ENCODE data around the gene SEMA3B.
"Not testable (repeated sequence)": the region's sequence is repeated elsewhere in the genome, so short reads cannot be mapped to it uniquely, and the experiment has no call there.

SEMA3B gene

DNA sequence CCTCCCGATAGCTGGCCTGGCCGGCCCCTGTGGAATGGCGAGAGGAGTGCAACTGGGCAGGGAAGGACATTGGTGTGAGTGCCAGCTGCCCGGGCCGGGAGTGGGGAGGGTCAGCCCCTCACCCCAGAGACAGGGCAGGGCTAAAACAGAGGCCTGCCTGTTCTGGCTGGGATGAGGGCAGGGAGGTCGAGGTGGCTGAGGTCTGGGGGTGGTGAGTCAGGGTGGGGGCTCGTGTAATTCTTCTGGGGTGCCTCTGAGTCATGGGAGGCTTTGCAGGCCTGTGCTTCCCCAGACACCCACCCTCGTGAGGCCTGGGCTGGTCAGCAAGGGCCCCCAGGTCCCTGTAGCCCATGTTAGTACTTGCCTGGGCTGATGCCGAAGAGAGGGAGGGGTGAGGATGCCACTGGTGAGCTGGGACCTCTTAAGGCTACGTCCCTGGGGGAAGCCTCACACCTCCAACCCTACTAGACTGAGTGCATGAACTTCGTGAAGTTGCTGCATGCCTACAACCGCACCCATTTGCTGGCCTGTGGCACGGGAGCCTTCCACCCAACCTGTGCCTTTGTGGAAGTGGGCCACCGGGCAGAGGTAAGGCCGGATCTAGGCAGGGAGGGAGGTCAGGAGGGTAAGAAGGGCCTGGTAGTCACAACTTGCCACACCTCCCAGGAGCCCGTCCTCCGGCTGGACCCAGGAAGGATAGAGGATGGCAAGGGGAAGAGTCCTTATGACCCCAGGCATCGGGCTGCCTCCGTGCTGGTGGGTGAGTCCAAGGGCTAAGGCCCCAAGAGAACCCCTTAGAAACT is 1.7 kb downstream of the SEMA3B start:
- DNase-seq: peak in 10 of 56 donors; percentile 15 to 53 (median 26)

DNA sequence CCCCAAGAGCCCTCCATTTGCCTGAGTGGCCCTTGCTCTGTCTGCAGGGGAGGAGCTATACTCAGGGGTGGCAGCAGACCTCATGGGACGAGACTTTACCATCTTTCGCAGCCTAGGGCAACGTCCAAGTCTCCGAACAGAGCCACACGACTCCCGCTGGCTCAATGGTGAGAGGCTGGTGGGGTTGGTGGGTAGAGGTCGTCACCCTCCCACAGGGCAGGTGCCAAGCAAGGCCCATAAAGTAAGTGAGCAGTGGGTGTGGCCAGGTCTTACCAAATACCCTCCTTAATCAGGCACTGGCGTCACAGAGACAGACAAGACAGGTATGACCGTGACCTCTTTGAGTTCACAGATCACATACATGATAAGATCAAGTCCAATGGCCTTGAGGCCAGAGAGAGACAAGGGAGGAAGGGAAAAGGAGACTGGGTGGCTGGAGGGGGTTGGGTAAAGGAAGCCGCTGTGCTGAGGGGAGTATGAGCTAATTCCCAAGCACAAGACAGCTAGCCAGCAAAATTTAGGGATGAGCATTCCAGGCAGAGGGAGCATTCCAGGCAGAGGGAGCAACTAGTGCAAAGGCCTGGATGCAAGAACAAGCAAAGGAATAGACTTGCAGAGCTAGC is 2.5 kb downstream of the SEMA3B start:
- no peak for DNase-seq

DNA sequence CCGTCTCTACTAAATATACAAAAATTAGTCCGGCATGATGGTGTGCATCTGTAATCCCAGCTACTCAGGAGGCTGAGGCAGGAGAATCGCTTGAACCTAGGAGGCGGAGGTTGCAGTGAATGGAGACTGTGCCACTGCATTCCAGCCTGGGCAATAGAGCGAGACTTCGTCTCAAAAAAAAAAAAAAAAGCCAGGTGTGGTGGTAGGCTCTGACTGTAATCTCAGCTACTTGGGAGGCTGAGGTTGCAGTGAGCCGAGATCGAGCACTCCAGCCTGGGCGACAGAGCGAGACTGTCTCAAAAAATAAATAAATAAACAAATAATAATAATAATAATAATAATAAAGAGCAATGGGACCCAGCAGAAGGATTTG is 3.6 kb downstream of the SEMA3B start:
- not testable (repeated sequence) for DNase-seq

DNA sequence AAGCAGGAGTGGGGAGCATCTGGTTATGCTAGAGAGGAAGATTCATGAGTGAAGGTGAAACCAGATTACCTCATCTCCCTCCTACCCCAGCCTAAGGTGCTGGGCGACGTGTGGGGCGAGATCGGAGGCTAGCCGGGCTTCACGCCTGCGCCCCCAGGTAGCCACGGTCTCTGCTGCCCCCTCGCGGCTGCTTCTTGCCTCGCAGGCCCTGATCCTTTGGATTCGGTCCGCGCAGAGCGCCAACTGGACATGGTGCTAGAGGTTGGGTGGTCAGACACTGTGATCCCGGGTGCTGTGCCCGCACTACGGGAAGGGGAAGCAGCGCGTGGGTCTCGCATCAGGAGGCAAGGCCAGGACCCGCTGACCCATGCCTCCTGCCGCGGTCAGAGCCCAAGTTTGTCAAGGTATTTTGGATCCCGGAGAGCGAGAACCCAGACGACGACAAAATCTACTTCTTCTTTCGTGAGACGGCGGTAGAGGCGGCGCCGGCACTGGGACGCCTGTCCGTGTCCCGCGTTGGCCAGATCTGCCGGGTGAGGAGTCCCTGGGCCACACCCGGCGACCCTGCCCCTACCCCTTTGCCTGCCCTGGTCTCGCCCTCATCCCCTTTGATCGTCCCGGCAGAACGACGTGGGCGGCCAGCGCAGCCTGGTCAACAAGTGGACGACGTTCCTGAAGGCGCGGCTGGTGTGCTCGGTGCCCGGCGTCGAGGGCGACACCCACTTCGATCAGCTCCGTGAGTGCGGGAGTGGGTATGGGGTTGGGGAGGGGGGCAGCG is 4.2 kb downstream of the SEMA3B start:
- peak in 52 of 56 donors; percentile 37 to 92 (median 80) for DNase-seq

DNA sequence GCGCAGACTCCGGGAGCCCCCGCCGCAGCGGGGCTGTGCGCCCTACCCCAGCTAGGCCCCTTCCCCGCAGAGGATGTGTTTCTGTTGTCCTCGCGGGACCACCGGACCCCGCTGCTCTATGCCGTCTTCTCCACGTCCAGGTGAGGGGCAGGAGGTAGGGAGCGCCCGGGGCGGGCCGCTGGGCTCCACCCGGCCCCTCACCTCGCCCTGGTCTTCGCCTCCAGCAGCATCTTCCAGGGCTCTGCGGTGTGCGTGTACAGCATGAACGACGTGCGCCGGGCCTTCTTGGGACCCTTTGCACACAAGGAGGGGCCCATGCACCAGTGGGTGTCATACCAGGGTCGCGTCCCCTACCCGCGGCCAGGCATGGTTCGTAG is 4.7 kb downstream of the SEMA3B start:
- no peak for DNase-seq

DNA sequence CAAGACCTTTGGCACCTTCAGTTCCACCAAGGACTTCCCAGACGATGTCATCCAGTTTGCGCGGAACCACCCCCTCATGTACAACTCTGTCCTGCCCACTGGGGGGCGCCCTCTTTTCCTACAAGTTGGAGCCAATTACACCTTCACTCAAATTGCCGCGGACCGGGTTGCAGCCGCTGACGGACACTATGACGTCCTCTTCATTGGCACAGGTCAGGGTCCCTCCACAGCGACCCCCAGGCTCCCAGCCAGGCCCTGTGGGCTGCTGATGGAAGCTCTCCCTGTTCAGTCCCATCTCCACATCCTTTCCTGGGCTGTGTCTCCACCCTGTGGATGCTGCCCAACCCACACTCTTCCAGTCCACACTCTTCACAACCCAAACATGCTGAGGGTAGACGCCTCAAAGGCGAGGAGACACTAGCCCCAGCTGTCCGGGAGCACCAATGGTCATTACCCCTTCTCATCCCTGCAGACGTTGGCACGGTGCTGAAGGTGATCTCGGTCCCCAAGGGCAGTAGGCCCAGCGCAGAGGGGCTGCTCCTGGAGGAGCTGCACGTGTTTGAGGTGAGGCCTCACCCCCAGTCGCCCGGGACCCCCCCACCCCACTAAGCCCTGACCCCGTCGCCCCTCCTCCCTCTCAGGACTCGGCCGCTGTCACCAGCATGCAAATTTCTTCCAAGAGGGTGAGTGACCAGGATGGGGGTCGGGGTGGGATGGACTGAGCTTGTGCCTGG is 5.6 kb downstream of the SEMA3B start:
- peak in 26 of 56 donors; percentile 10 to 66 (median 33) for DNase-seq

DNA sequence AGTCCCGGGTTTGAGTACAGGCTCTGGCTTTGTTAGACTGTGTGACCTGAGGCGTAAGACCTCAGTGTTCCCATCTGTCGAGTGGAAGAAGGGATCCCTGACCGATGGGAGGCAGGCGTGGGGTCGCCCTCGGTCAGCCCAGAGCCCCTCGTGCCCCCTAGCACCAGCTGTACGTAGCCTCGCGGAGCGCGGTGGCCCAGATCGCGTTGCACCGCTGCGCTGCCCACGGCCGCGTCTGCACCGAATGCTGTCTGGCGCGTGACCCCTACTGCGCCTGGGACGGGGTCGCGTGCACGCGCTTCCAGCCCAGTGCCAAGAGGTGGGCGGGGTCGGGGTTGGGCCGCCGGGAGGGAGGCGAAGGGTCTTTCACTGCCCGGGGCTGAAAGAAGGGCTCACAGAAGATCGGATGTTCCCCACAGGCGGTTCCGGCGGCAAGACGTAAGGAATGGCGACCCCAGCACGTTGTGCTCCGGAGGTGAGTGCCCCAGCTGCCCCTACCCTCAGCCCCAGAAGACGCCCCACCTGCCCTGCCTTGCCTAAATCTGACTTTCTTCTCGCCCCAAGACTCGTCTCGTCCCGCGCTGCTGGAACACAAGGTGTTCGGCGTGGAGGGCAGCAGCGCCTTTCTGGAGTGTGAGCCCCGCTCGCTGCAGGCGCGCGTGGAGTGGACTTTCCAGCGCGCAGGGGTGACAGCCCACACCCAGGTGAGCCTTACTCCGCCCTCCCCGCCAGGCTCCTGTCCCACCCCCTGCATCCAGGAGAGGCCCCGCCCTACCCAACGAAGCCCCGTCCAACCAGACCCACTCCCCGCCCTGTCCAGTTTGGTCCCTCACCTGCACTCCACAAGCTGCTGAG is 6.4 kb downstream of the SEMA3B start:
- no peak for DNase-seq

DNA sequence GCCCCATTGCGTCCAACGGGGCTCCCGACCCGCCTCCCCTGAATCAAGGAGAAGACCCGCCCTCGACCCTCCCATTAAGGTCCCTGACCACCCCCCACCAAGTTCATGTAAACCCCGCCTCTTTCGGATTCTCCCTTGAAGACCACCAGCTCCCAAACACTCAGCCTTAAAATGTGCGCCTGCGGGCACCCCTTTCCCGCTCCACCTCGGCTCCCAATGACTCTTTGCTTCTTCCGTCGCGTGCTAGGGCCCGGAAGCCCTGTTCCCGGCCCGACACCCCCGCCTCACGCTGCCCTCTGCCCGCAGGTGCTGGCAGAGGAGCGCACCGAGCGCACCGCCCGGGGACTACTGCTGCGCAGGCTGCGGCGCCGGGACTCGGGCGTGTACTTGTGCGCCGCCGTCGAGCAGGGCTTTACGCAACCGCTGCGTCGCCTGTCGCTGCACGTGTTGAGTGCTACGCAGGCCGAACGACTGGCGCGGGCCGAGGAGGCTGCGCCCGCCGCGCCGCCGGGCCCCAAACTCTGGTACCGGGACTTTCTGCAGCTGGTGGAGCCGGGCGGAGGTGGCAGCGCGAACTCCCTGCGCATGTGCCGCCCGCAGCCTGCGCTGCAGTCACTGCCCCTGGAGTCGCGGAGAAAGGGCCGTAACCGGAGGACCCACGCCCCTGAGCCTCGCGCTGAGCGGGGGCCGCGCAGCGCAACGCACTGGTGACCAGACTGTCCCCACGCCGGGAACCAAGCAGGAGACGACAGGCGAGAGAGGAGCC is 7.2 kb downstream of the SEMA3B start:
- no peak for DNase-seq

DNA sequence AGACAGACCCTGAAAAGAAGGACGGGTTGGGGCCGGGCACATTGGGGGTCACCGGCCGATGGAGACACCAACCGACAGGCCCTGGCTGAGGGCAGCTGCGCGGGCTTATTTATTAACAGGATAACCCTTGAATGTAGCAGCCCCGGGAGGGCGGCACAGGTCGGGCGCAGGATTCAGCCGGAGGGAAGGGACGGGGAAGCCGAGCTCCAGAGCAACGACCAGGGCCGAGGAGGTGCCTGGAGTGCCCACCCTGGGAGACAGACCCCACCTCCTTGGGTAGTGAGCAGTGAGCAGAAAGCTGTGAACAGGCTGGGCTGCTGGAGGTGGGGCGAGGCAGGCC is 7.8 kb downstream of the SEMA3B start:
- DNase-seq: no peak

DNA sequence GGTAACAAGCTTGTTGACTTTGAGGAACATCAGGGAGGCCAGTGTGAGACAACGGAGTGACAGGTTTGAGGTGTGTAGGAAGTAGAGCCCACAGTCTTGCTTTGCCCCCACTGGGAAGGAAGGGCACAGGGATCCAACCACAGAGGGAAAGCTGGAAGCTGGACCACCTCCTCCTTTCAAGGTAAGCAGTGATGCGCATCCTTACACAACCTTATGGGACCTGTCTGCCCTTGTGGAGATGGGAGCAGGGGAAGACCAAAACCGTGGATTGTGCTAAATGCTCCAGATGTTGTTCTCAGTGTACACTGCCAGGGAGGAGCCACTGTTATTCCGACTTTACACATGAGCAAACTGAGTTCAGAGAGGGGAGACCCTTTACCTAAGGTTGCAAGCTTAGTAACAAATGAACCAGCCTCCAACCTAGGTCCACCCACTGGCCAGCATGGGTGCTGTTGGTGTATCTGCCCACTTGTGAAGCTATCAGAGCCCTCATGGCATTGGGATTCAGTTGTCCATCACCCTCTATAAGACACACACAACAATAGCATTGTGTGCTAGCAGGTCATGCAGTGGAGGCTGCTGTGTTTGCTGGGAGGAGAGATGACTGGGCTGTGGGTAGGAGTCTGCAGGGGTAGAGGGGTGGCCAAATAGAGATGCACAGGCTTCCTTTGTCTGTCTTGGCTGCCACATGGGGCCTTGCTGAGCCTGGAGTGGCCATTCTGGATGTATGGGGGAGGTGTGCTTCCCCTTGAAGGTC is 9.4 kb downstream of the SEMA3B start:
- DNase-seq: peak in 26 of 56 donors; percentile 17 to 77 (median 50)

DNA sequence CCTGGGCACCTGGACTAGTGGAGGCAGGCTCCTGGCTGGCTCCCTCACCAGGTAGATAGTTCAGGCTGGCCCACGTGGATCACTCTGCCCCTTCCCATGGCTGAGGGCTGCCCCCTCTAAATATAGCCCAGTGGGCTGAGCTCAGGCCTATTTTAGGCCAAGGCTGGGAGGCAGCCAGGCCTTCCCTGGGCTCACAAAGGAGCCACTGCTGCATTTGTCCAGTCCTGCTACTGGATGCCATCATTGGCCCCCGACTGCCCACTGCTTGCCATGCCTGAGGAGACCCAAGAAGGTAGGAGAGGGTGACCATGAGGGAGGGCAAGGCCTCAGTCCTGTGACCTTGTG is 9.9 kb downstream of the SEMA3B start, which contains the start of gene LSMEM2:
LSMEM2 (plus strand) TSS at position 208 of the 345 bp plus-strand sequence; CDS start at position 235, 27 bp downstream.
- peak in 14 of 56 donors; percentile 27 to 77 (median 58) for DNase-seq

DNA sequence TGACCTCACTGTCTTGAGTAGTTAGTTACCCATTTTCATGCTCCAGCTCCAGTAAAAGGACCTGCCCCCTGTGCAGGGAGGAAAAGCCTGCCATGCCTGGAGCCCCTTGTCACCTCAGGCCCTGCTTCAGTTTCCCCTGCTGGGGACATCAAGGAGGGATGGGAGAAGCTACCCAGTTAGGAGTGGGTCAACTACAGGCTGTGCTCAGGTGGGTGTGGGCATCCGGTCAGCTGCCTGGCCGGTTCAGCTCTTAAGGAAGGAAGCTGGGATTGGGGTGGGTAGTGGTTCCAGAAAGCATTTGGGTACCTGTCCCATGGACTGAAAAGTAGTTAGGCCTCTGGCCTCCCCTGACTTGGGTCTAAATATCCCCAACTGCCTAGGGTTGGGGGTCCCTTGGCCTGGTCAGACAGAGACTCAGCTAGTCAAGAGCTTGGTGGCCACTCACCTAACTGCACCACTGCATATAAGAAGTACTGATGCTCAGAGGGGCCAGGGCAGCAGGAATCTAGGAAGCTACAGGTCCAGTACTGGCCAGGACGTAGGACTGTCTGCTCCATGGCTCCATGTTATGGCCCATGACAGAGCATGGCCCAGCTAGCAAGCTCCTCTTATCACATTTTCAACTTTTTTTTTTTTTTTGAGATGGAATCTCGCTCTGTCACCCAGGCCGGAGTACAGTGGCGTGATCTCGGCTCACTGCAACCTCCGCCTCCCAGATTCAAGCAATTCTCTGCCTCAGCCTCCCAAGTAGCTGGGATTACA is 10.5 kb downstream of the SEMA3B start:
- DNase-seq: no peak

DNA sequence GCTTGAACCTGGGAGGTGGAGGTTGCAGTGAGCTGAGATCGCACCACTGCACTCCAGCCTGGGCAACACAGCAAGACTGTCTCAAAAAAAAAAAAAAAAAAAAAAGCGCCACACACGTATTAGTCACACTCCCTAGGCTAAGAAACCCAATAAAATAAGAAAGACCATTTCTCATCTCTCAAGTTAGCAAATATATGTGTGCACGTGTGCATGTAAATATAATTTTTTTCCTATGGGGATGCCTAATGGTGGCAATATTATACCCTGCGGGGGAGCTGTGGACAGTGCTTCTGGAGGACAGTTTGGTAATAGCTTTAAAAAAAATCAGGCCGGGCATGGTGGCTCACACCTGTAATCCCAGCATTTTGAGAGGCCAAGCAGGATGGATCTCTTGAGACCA is 15.2 kb downstream of the SEMA3B start:
- DNase-seq: not testable (repeated sequence)

DNA sequence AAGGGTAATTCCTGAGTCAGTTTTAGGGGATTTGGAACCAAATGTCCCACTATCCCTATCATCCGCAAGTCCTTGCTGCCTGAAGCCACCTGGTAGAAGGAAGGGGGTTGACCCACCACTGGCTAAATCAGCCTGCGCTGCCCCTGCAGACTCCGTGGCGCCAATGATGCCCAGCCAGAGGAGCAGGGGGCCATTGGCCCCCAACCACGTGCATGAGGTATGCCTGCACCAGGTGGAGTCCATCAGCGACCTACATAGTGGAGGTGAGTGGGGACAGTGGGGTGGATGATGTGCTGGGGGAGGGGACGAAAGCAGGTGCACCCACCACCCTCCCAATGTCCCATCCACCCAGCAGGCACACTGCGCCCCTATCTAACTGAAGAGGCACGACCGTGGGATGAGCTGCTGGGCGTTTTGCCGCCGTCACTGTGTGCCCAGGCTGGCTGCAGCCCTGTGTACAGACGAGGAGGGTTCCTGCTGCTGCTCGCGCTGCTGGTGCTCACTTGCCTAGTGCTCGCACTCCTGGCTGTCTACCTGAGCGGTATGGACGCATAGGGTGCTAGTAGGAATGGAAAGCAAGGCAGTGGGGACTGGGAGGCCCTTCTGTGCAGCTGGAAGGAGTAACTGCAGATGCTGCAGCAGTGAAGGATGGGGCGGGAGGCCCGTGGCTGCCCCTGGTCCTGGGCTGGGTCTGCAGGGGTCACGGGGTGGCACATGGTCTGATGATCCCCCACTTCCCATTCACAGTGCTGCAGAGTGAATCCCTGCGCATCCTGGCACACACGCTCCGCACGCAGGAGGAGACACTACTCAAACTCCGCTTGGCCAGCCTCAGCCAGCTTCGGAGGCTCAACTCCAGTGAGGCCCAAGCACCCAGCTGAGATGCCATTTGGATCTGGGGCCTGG is 17.6 kb downstream of the SEMA3B start:
- no peak for DNase-seq

DNA sequence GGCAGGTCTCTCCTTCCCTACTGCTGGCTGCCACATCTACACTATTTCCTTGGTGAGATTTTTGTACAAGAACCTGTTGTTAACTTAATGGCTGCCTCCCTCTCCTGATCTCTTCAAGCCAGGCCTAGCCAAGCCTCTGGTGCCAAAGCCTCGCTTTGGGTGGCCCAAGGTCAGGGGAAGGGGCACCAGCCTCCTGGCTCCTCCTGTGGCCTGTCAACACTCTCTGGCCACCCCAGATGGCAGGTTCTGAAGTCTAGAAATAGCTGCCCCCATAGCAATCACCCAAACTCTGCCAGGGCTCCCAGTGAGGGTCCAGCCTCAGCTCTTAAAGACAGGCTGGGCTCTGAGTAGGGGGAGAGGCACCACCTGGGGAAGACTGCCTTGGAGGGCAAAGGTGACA is 18.3 kb downstream of the SEMA3B start:
- no peak for DNase-seq

DNA sequence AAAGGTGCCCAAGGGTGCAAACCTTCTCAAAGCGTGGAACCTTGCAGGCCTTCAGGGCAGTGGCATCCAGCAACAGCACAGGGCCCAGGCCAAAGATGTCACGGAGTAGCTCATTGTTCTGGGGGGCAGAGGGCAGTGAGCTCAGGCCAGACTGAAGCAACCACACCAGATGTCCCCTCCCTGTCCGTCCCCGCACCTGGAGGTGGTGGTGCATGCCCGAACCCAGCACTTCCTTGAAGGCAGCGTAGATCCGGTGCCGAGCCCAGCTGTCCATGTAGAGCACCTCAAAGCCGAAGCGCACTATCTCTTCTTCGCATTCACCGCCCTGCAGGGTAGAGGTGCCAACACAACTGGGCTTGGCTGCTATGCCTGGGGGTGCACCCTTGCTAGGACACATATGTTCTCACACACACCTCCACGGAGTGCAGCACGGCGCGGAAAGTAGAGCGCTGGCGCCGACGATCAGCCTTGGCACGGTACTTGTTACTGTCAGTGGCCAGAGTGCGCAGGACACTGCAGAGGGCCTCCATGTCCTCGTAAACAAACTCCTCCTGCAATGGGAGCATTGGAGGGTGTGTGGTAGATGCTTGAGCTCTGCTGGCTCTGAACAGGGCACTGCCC is 19.6 kb downstream of the SEMA3B start:
- no peak for DNase-seq

DNA sequence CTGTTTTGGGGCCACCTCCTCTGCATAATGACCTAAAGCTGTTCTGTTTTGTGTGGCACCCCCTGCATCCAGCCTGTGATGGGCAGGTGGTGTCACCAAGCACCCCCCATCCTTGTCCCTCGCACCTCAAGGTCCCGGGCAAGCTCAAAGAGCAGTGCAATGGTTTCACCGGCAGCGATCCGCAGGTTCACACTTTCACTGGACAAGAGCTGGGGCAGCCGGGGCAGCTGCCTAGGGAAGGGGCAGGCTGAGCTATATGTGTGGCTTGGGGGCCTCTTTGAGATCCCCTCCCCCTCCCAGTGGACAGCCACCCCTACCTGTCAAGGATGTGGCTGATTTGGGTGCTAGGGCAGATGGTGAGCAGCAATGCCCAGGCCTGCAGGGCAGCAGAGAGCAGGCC is 20.2 kb downstream of the SEMA3B start:
- DNase-seq: no peak
